ENCODE results near the gene MSX2. TPM values are rescaled to one million over a fixed set of nuclear protein-coding genes. Genes with fewer than 3 reads are reported as not detected.
A peak's percentile ranks its signal among the peaks of the same experiment; 100 is the strongest.

The MSX2 gene
- total and polyA plus RNA-seq, 2 of the 8 experiments (the other 6 are each of a cell fraction or from before 2014, with no cell fraction given): 0.24 to 0.47 TPM

DNA sequence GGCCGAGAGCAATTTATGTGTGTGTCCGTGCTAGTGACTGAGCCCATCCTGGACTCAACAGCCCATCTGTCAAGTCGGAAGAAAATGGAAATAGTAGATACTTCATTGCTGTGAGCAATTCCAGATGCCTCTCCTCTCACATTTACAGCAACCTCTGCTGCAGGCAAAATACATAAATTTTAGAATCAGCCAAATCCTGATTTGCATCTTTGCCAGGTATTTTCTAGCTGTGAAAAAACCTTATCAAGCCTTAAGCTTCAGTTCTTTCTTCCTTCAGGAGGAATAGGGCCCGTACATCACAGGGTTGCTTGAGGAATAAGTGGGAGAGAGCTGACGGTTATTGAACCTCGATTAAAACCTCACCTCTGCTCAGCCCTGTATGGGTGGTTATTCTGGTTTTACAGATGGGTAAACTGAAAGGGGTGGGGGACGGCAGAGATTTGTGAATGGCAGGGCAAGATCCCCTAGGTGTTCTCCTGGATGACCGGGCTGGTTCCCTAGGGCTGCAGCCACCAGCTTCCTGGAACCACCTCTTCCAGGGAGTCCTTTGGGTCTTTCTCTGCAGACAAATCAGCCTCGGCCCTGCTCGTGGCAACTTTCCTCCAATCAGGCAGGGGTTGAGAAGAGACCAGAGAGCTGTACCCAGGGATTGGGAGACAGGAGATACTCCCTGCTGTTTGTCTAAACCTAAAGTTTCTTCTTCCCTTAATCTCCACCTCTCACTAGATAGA is 5.3 kb upstream of the MSX2 start:
- peaks cover 10 to 22% (median 14%) of the 10 kb centered on the region in 4 experiments for H3K4me1 ChIP-seq (replicated peaks in 1 of 4; ENCODE audit: control insufficient read depth in 3 of 4, insufficient read depth in 4 of 4, low read length in 3 of 4)
- TF ChIP-seq SUZ12 (IDR thresholded peaks at IDR 0.05; ENCODE audit: low read length) (no peak), GTF2F1 (IDR thresholded peaks at IDR 0.05; ENCODE audit: borderline replicate concordance, low read depth, low read length) (no peak), TAF7 (optimal IDR thresholded peaks at IDR 0.05; ENCODE audit: borderline replicate concordance, low read depth, low read length) (no peak), TEAD4 (IDR thresholded peaks at IDR 0.05; ENCODE audit: low read depth, low read length) (no peak), SIN3A (conservative IDR thresholded peaks at IDR 0.05 in 1 of 2, IDR thresholded peaks at IDR 0.05 in 1 of 2; ENCODE audit: low read depth in 1 of 2, low read length in 2 of 2) (no peak)
- no peak overlapping the region; a peak in 1 of 4 replicates for H3K4me2 ChIP-seq (ENCODE audit: insufficient read depth in 1 of 2, low read depth in 2 of 2, low read length in 2 of 2)
- H3K23ac ChIP-seq (ENCODE audit: insufficient read length): no peak overlapping the region
- H3K18ac ChIP-seq (ENCODE audit: extremely low read depth, low read length): no peak overlapping the region
- no peak overlapping the region for H2BK5ac ChIP-seq (ENCODE audit: low read depth, low read length)
- no peak overlapping the region for H3K4me3 ChIP-seq (ENCODE audit: extremely low read depth in 1 of 4, insufficient read depth in 2 of 4, low read depth in 3 of 4, low read length in 4 of 4)
- no peaks in the 10 kb centered on the region for H3K79me2 ChIP-seq (ENCODE audit: control insufficient read depth in 1 of 2, insufficient read depth in 2 of 2, low read length in 2 of 2)
- H3K36me3 ChIP-seq (ENCODE audit: control insufficient read depth in 2 of 4, insufficient read depth in 4 of 4, low read length in 3 of 4): no peaks in the 10 kb centered on the region
- peaks cover 6 to 8% of the 10 kb centered on the region in 2 experiments for H4K20me1 ChIP-seq (replicated peaks in 1 of 2; ENCODE audit: control insufficient read depth in 1 of 2, insufficient read depth in 2 of 2, low read length in 2 of 2)
- DNase-seq (ENCODE audit: low read depth in 1 of 2, low spot score in 2 of 2): no peak
- no peak overlapping the region for H2AK5ac ChIP-seq (ENCODE audit: low read depth, low read length)
- CTCF ChIA-PET (ENCODE audit: partially characterized antibody): interaction anchor here (1.0 to 3.2 kb wide), 8 partner anchors 9 to 299 kb away, joined by 3 to 21 read pairs (median 4); no protein-coding TSS in a partner anchor
- no peak overlapping the region for H3K56ac ChIP-seq (replicated peaks; ENCODE audit: insufficient read length, low read depth, low read length)
- H2BK120ac ChIP-seq (replicated peaks; ENCODE audit: low read depth, low read length): no peak overlapping the region
- H2BK15ac ChIP-seq (ENCODE audit: low read length): peak overlapping the region; percentile 53; the same call in 1 of the 2 replicates
- no peak overlapping the region for H4K5ac ChIP-seq (ENCODE audit: insufficient read length, low read depth, low read length)
- H3K4ac ChIP-seq (replicated peaks; ENCODE audit: insufficient read length, low read depth, low read length): no peak overlapping the region
- FAIRE-seq: no peak
- POLR2A ChIA-PET (ENCODE audit: partially characterized antibody): no interaction called here
- H3K79me1 ChIP-seq (ENCODE audit: low read depth, low read length): no peaks in the 10 kb centered on the region
- no peak overlapping the region for H4K91ac ChIP-seq (replicated peaks; ENCODE audit: insufficient read length, low read length)
- H3K27me3 ChIP-seq (replicated peaks in 1 of 4; ENCODE audit: control insufficient read depth in 3 of 4, extremely low read depth in 1 of 4, insufficient read depth in 3 of 4, low read length in 3 of 4): peaks cover 42 to 66% (median 65%) of the 10 kb centered on the region in 4 experiments
- WGBS, 2 experiments (ENCODE audit: extremely low coverage in 1 of 2, insufficient coverage in 1 of 2, insufficient read length in 1 of 2, insufficient replicate concordance in 2 of 2, low coverage in 1 of 2, low lambda C conversion rate in 2 of 2, missing lambda C conversion rate in 1 of 2): 49% methylated on average over 10 of the region's 10 CpGs; no CpG with 5 or more reads in 1 of the 2 experiments
- no peak overlapping the region for H3K9ac ChIP-seq (replicated peaks in 1 of 4; ENCODE audit: extremely low read depth in 1 of 4, low read depth in 3 of 4, low read length in 3 of 4)
- no peaks in the 10 kb centered on the region for H3K9me3 ChIP-seq (ENCODE audit: insufficient read depth in 2 of 2, low read depth in 1 of 2, low read length in 1 of 2)
- H2BK12ac ChIP-seq (ENCODE audit: low read depth, low read length): no peak overlapping the region
- no peak overlapping the region; the same call in 1 of the 2 replicates for H2BK20ac ChIP-seq (ENCODE audit: low read length)
- no peak overlapping the region for H2AFZ ChIP-seq (ENCODE audit: low read length)
- H3K23me2 ChIP-seq (ENCODE audit: low read depth, low read length): peaks cover 17% of the 10 kb centered on the region
- no peak overlapping the region for H3K14ac ChIP-seq (ENCODE audit: insufficient read length)
- H4K8ac ChIP-seq (ENCODE audit: extremely low read depth, insufficient read depth, low read length): no peak overlapping the region
- no peak overlapping the region for H3K27ac ChIP-seq (ENCODE audit: low read depth, low read length)
